HG03095 (cell line): ENCODE data around the gene STAT1.

Experiments
- ATAC-seq: cut with Tn5 transposase; IDR thresholded peaks from one replicate; pipeline ENCODE4 v1.9.1; 2021; ENCODE audit warnings: moderate library complexity; ENCODE audit not compliant: unreplicated experiment

Gene STAT1

DNA sequence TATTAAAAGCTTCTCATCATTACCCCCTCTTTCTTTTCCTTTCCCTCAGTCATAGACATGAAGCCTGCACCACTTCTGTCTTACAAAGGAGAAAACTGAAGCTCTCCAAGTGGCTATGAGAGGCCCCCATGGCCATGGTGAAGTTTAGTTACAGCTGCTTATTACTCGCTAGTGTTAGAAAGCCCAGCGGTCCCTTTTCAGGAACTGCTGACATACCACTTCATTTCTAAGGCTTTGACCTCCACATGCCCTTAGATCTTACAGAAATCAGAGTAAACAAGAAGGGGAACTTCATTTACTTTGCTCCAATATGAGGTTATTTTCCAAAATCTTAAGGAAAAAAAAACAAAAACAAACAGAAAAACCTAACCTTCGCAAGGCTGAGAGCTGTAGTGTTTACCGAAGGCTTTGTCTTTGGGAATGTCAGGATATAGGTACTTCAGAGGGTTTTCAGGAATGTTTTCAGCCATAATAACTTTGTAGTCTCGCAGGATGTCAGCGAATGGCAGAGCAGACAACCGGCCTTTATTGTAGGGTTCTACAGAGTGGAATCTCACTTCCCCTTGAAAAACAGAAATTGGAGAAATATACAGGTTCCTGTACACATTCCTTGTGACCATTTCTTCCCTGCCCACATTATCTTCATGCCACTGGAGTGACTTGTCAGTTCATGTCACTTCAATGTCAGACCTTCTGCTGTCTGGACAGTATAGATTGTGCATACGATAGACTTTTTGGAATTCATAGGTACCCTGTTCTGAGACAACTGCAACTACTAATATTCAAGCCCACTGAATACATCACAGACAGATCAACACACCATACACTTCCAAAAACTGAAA lies 18.8 kb upstream of the STAT1 start:
- no peak for ATAC-seq

DNA sequence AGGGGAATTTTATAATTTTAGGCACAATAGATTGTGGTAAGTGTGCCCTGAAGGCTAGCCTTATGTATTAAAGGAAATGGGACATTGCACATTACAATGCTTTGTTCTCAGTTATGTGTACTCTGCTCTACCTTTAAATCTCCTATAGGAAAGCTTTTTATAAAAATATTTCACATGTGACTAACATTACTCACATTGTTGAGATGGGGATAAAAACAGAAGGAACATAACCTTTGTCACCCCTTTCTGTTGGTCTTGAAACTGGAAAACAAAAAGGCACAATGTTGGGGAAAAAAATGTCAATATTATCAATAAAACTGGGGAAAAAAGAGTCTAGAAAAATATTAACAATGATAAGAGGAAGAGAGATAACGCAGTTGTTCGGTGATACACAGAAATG lies 17.3 kb upstream of the STAT1 start:
- no peak for ATAC-seq

DNA sequence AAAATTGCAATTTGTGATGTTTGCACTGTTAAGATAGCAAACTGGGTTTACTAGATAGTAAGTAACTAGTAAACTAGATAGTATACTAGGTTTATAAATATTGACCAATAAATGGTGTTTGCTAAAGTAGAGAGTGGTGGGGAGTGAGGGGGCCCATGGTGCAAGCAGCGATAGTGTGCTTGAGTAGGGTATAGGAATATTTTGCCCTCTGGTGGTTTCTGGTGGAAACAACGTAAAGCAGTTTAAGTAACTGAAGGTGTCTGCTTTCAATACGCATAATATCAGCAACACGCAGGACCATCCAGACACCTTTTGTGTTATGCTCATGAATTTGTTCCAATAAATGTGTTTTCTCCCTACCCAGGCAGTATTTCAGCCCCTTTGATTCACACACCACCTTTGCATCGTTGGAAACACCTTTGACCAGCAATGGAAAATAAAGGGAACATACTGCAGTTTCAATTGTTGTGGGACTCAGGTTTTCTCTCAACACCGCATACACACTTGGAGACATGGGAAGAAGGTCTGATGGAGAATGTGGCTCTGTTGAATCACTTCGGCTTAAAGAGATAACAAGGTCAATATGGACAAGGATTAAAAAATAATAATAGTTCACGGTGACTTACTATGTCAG lies 16.7 kb upstream of the STAT1 start:
- peak; percentile 92 for ATAC-seq

DNA sequence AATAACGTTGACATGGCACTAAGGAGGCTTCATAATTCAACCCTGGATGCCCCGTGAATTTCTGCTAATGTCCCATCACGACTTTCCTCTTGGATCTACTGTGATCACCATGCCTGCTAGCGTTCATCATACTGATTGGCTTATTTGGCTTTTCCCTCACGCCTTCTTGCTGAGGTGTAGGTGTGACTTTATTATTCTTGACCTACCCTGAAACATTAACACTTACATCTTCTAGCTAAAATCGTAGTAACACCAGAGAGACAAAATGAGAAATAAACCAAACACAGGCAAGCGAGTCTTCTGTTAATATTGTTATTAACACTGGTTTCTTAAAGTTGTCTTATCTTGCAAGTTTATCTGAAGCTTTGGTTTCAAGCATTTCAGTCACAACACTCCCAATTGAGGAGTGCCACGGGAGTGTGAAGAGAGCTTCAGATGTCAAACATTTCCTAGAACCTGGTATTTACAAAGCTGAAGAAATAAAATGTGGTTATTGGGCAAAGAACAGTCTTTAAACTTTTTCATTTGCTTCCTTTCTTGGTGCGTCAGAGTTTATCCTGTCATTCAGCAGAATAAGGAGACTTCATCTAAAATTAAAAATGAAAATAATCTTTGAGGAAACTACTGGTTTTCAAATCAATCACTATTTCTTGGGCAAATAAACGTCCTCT lies 15.4 kb upstream of the STAT1 start:
- ATAC-seq: no peak

DNA sequence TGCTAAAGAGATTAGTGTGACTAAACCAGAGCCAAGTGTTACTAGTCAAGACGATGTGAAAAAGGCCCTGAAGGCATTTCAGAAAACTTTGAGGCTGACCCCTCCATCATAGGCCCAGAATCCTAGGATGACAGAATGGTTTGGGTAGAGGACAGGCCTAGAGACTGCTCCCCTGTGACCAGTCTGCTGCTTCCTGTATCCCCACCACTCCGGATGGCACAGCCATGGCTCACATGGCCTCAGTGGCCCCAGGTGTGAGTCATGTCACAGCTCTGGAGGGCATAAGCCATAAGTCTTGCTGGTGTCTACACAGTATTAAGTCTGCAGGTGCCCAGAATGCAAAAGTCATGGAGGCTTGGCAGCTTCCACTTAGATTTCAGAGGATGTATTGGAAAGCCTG lies 12.4 kb upstream of the STAT1 start:
- ATAC-seq: no peak

DNA sequence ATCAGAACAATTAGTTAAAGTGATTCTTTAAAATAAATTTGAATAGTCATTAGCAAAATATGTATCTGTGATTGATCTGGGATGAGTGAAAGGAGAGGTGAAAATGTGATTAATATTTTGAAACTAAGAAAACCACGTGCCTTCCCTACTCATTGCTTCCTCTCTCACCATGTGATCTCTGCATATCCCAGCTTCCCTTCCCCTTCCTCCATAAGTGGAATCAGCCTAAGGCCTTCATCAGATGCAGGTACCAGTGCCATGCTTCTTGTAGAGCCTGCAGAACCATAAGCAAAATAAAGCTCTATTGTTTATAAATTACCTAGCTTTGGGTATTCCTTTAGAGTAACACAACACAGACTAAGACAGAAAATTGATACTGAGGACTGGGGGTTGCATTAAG lies 11.2 kb upstream of the STAT1 start:
- ATAC-seq: no peak

DNA sequence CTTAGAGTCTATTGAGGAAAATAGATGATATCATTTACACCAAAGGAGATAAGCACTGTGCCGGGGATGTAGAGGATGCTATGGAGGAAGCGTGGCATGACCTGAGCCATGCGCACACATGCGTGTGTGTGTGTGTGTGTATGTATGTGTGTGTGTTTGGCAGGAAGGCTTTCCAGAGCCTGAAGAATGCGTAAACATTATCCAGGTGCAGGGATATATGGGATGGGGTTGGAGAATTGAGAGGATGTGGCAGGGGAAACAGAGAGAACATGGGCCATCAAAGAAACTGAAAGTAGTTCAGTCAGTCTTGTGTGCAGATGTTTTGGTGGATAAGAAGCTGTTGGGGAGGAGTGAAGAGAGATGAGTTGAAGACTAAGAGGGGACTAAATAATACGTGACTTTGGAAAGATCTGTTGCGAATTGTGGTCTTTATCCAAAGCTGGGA lies 9.3 kb upstream of the STAT1 start:
- ATAC-seq: no peak

DNA sequence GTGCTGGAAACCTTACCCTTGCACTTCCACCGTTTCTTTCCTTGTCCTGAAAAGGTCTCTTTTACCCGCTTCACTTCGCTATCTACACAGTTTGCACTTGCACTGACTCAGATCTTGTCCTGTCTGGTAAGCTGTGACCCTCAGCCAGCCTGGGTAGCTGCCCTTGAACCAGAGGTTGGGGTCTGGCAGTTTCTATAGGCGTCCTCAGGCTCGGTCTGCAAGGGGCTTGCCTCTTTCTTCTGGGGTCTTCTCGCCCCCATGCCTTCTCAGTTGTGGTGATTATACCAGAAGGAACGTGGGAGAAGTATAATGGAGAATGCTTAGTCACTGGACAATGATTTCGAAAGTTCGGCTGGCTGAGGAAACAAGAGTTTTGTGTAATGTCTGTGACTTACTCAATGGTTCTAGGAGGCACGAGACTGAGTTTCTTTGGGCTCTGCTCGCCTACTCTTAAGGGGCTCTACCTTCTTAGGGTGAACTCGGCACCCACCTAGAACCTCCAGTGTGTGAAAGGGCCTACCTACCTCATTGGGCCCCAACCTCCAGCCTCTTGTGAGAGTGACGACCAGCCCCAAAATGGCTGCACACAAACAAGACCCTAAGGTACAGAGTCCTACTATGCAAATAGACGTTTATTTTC lies 6.9 kb upstream of the STAT1 start:
- peak; percentile 16 for ATAC-seq

DNA sequence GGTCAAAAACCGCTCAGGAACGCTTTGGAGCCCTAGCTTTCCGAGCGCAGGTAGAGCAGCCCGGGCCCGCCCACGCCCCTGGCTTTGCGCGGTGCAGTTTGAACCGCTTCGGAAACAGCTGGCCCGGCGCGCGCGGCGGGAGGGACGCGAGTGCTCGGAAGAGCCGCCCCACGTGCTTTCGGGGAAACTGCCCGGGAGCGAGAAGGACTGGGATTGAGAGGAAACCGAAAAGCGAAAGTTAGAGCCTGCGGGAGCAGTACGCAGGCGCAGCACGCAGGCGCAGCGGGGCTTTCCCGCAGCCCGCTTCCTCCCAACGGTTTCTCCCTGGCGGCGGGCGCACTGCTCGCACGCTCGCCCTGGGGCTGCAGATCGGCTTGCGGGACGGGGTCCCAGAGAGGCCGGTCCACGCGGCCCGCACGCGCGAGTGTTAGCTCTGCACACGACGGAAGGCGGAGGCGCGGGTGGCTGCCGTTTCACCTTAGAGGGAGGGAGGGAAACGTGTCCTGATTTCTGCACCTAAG lies 6.3 kb upstream of the STAT1 start:
- ATAC-seq: peak; percentile 64

DNA sequence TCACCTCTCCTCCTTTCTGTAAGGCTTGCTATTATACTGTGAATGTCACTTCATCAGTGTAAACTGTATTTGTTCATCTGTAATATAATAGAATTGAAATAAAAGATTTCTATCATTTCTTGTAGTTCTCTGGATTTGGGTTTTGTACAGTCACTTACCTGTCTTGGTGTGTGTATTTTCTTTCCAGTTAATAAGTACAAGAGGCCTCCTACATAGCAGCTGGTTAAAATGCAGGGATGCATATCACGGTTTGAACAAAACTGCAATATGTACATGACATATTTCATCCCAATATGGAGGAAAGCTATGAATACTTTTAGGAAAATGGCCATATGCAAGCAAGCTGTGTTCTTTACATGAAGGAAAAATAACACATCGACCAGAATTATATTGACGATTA lies 5.4 kb upstream of the STAT1 start:
- no peak for ATAC-seq

DNA sequence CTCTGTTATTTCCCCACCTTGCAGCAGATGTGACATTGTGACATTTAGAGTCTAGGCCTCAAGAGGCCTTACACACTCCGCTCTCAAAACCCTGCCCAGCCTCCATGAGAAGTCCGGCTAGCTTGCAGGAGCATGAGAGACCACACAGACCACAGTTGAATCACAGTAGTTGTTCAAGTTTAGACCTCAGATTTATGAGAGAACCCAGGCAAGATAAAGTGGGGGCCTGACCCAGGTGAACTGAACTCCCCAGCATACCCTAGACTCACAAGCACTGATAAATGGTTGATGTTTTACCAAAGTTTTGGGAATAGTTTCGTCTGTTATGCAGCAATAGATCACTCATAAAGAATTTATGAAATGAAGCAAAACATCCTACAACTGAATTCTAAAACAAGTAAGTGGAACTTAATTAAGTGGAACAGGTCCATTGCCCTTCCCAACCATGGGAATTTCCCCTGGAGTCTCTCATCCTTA lies 4.7 kb upstream of the STAT1 start:
- ATAC-seq: no peak

DNA sequence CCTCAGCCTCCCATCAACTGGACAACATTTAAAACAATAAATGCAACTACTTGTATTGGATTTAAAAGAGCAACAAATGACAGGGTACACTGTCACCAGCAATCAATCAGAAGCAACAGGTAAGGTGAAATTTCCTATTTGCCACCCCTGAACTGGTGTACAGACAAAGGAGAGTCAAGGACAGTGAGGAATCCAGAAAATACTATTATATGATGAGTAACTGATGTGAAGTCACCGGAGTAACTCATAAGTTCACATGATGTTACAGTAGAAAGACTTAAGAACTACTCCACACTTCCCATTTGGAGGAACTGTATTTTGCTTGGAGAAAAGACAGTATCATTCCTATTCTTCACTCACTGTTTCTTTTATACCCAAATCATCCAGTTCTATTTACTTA lies 4.1 kb upstream of the STAT1 start:
- ATAC-seq: no peak

DNA sequence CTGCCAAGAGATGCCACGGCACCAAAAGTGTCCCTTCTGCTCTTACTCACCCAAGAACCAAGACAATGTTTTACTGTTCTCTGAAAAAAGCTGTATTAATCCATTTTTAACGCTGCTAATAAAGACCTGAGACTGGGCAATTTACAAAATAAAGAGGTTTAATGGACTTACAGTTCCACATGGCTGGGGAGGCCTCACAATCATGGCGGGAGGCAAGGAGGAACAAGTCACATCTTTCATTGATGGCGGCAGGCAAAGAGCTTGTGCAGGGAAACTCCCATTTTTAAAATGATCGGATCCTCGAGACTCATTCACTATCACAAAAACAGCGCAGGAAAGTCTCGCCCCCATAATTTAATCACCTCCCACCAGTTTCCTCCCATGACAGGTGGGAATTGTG lies 1.9 kb upstream of the STAT1 start:
- no peak for ATAC-seq

DNA sequence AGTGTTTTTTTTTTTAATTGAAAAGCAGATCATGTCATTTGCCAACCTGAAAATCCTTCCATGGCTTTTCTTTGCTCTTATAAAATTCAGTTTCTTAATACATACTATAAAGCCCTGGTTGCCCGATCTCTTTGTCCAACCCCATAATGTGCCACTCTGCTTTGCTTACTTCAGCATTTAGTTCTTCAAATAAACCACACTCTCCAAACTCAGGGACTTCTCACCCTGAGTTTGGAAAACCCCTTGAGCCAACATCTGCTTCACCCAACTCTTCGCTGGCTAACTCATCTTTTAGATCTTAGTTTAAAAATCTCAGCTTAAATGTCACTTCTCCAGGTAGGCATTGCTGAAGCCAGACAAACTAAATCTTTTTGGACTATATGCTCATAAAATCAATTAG lies 1.3 kb upstream of the STAT1 start:
- no peak for ATAC-seq

DNA sequence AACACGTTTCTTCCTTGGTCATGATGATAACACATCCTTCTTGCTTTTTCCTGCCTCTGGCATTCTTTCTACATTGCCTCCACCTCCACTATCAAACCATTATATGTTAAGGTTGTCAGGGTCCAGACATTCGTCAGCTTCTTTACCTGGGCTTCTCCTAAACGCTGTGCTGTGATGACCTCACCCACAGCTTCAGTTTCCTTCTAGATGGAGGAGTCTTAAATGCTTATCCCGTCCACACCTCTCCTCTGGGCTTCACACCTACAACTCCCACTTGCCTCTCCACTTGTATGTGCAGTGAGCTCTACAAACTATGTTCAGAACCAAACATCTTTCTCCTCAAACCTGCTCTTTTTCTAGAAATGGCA lies 666 bp upstream of the STAT1 start:
- ATAC-seq: peak; percentile 1

DNA sequence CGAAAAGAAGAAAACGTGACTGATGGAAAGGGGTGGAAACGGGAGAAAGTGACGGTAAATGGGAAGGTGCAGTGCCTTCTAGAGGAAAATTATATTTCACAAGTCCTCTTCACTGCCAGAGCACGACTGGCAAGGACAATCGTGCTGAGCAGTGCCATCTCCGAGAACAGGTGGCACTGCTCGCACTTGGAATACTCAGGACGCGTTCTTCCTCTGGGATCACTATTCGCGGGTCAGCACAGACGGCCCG lies 364 bp downstream of the STAT1 start:
- no peak for ATAC-seq

DNA sequence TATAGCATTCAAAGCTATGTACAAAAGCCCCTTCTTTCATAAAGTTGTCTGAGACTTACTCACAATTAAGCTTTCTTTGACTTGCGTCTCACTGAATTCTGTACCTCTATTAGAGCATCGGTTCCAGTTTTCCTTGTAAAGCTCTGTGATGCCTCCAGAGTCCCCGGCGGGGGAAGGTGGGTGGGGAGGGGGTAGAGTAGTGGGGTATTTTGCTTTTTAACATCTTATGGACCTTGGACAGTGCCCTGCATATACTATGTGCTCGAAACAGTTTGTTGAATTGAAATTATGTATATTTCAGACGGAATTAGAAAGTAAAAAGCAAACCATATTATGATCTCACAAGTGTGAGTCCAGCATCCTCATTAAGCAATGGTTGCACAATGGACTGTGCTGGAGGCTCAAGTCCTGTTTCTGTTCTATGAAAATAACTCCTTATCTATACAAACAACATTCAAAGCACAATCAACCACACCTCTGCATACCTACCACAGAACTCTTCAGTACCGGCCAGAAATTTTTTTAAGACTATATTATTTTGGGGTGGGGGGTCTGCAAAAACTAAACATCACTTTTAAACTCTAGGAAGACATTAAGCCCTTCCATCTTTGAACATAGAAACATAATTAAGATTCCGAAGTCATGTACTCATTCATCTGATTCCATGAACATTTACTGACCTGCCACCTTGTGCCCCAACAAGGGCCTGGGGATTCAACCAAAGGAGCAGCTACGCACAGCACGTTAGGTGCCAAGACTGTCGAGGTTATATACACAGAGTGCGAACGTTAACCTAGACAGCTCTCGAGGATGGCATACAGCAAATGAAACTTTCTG lies 908 bp downstream of the STAT1 start:
- ATAC-seq: no peak

DNA sequence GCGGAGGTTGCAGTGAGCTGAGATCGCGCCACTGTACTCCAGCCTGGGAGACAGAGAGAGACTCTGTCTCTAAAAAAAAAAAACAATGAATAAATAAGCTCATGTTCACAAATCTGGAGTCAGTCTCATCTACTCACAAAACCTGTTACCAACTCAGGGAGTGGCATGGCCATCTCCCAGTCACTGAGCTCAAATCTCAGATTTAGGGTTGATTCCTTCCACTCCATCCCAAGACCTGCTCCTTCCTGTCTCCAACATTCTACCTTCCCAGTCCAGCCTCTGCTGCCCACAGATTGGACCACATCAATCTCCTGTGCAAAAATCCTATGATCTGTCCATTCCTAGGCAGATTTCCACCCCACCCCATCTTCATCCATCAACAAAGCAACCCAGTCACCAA lies 1.6 kb downstream of the STAT1 start:
- no peak for ATAC-seq

DNA sequence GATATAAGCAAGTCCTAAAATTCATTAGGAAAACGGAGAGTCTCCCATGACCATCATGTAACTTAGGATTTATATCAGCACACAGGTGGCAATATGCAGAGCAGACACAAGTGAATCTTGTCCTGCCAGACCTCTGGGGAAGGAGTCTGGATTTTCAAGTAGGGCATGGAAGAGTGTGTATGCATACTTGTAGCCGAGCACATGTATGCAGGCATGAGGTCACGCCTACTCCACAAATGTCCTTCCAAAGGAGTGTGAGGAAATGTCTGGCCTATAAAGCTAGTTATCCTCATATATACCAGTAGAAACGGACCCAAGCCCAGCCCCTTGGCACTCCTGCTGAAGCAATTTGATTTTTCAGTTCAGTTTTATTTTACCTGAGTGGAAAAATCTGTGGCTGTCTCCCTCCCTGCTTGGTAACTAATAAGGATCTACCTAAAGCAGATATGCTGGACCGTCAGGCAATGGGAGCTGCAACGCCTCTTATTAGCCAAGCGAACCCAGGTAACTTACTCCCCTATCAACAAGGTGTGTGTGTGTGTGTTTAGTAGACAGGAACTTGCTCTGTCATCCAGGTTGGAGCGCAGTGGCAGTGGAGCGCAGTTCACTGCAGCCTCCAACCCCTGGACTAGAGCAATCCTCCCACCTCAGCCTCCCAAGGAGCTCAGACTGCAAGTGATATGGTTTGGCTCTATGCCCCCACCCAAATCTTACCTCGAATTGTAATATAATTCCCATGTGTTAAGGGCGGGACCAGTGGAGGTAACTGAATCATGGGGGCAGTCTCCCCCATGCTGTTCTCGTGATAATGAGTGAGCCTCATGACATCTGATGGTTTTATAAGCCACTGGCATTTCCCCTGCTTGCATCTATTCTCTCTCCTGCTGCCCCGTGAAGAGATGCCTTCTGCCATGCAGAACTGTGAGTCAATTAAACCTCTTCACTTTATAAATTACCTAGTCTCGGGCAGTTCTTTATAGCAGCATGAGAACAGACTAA lies 2.8 kb downstream of the STAT1 start:
- ATAC-seq: no peak
